Cardiac muscle cell (in vitro differentiated cells and primary cell): ENCODE measurements around the gene PHRF1. TPM values are rescaled to one million over a fixed set of nuclear protein-coding genes. Genes with fewer than 3 reads are reported as not detected.

ENCODE experiments used
- DNase-seq, 2 donors: peaks; one replicate each; pipeline versions ENCODE4 v3.0.0 to v3.0.0-alpha.2; 2010 to 2017; ENCODE audit warnings: low read depth in 1 of 2, low spot score in 1 of 2
- H3K27ac ChIP-seq: fragments of 200-600 bp; sonication (generic); 2 replicates; pipeline ENCODE4 v1.5.1; 2016
- H3K27me3 ChIP-seq: fragments of 200-600 bp; sonication (generic); 2 replicates; pipeline ENCODE4 v1.6.0; 2016; ENCODE audit warnings: control low read depth
- H3K36me3 ChIP-seq: fragments of 200-600 bp; sonication (generic); 2 replicates; pipeline ENCODE4 v1.5.1; 2016; ENCODE audit warnings: control low read depth
- H3K4me1 ChIP-seq: fragments of 200-600 bp; sonication (generic); 2 replicates; pipeline ENCODE4 v1.8.1; 2017; ENCODE audit warnings: low read depth, mild to moderate bottlenecking, mixed run types
- H3K4me3 ChIP-seq: fragments of 200-600 bp; sonication (generic); 2 replicates; pipeline ENCODE4 v1.5.1; 2016; ENCODE audit warnings: mild to moderate bottlenecking
- H3K9me3 ChIP-seq: fragments of 200-600 bp; sonication (generic); 2 replicates; pipeline ENCODE4 v1.5.1; 2017; ENCODE audit warnings: low read depth, mild to moderate bottlenecking, control low read depth
- CTCF ChIP-seq: IDR thresholded peaks from 2 replicates; pipeline ENCODE4 v1.5.1; 2012; ENCODE audit warnings: low read depth, mild to moderate bottlenecking, low read length
- polyA plus RNA-seq: library from polyadenylated mRNA; unstranded; fragments of >200 nt; fragmentation: Nextera tagmentation; extraction: Ambion mirVana; gene quantifications from 2 replicates; pipeline ENCODE4 v1.2.1, GENCODE V29; 2016
- total RNA-seq: library from RNA; depleted of rRNA; stranded (reverse); fragments of >200 nt; gene quantifications from 2 replicates; pipeline ENCODE4 v1.2.3, GENCODE V29; 2016

Gene PHRF1
- total and polyA plus RNA-seq, 2 experiments from 2014 or later = 17.8 to 48.0 TPM

DNA sequence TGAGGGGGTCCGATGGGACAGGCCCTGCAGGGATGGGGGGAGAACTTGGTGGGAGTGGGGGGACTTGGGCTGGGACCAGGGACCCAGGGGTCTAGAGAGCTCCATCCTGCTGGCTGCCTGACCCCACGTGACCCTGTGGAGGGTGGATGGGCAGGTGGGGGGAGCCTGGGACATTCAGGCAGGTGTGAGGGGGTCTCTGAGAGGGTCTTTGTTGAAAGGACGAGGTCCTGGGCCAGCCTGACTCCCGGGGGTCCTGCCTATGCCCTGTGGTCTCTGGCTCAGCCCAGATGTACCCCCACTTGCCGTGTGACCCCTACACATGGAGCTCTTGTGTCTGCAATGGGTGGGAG, 31.5 kb upstream of the PHRF1 start:
- DNase-seq = no peak
- H3K9me3 ChIP-seq = no peaks in the 10 kb centered on the region
- no peaks in the 10 kb centered on the region for H3K36me3 ChIP-seq
- no peaks in the 10 kb centered on the region for H3K4me1 ChIP-seq
- no peak overlapping the region for H3K4me3 ChIP-seq
- no peak overlapping the region for H3K27ac ChIP-seq
- no peak for TF ChIP-seq CTCF
- H3K27me3 ChIP-seq = no peaks in the 10 kb centered on the region

- no peak for TF ChIP-seq CTCF
- H3K36me3 ChIP-seq = no peaks in the 10 kb centered on the region
- H3K27ac ChIP-seq = no peak overlapping the region
- no peaks in the 10 kb centered on the region for H3K27me3 ChIP-seq
- no peaks in the 10 kb centered on the region for H3K4me1 ChIP-seq
- H3K4me3 ChIP-seq = no peak overlapping the region
- no peak for DNase-seq
- H3K9me3 ChIP-seq = no peaks in the 10 kb centered on the region
Measured at GRCh38 chr11:545171-545570, 31.1 kb upstream of the PHRF1 start.

DNA sequence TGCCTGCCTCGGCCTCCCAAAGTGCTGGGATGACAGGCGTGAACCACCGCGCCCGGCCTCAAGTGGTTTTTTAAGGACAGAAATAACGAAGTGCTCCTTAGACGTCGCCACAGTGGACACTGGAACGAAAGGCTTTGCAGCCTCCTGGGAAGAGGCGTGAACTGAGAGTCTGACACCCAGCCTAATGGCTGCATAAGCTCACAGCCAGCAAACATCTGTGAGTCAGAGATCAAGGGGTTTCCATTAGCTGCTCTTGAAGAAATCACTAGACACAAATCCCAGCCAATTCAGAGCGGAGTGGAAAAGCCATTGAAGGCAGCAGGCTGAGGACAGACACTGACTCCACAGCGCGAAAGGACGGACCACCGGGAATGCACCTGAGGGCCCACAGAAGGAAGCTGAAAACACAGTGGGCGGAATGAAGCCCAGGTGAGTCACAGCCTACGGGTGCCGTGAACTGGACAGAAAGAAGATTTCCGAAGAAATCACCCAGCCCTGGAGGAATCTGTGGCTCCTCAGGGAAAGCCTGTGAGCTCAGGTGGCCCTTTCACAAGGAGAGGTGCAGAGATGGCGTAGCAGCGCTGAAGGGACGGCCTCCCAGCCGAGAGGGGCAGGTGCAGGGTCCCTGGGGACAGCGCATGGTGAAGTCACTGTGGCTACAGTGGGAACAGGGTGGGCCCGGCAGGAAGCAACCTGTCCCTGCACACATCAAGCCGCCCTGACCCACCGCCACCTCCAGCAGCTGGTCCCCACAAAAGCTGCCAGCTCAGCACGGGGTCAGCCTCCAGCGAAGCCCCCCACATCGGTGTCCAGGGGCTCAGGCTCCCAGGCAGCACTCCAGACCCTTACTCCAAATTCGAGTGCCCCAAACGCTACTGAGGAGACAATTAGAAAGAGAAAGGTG, 27.3 kb upstream of the PHRF1 start:
- H3K27ac ChIP-seq = no peak overlapping the region
- DNase-seq = no peak

DNA sequence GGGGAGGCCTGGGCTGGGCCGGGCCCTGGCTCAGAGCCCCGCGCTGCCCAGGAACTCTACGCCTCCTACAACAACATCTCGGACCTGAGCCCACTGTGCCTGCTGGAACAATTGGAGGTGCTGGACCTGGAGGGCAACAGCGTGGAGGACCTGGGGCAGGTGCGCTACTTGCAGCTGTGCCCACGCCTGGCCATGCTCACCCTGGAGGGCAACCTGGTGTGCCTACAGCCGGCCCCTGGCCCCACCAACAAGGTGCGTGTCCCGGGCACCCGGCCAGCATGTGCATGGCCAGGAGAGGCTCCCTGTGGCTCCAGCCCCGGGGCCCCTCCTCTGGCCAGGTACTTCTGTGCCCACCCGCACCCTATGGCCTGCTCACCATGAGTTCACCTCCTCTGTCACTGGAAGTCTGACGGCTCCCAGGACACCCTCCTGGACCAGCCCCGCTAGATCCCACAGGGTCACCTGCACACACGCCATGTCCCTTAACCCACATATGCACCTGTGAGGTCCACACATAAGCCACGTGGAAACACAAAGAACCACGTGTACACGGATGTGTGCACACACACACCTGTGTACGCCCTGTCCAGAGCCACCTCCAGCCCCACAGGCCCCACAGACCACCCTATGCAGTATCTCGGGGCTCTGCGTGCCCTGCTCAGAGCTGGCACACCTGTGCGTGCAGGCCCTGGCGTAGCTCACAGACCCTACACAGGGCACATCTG, 26.1 kb upstream of the PHRF1 start:
- H3K27me3 ChIP-seq = peaks cover 4% of the 10 kb centered on the region
- H3K4me1 ChIP-seq = peaks cover 7% of the 10 kb centered on the region
- no peak for DNase-seq
- TF ChIP-seq CTCF = no peak
- no peaks in the 10 kb centered on the region for H3K36me3 ChIP-seq
- no peaks in the 10 kb centered on the region for H3K9me3 ChIP-seq
- no peak overlapping the region for H3K27ac ChIP-seq
- H3K4me3 ChIP-seq = no peak overlapping the region

More for the DNA sequence above, 27.3 kb upstream of the PHRF1 start:
- Histone ChIP-seq H3K4me1 (no peaks in the 10 kb centered on the region), H3K9me3 (no peaks in the 10 kb centered on the region), H3K36me3 (no peaks in the 10 kb centered on the region), H3K4me3 (no peak overlapping the region), H3K27me3 (no peaks in the 10 kb centered on the region)
- no peak for TF ChIP-seq CTCF

GRCh38 chr11:550746-551085, 25.6 kb upstream of the PHRF1 start:
- no peak for TF ChIP-seq CTCF

More at GRCh38 chr11:550746-551085, 25.6 kb upstream of the PHRF1 start:
- Histone ChIP-seq H3K9me3 (no peaks in the 10 kb centered on the region), H3K36me3 (no peaks in the 10 kb centered on the region), H3K4me1 (peaks cover 7% of the 10 kb centered on the region), H3K4me3 (no peak overlapping the region), H3K27me3 (peaks cover 10% of the 10 kb centered on the region), H3K27ac (no peak overlapping the region)
- no peak for DNase-seq
